Measurements from ENCODE around the gene P2RX7. TPM values are rescaled to one million over a fixed set of nuclear protein-coding genes. Genes with fewer than 3 reads are reported as not detected.

Gene P2RX7
- total RNA-seq, 4 donors from 2014 or later, result 9.8 to 38.6 (median 24.4) TPM

GRCh38 chr12:121188227-121188626 is 55.6 kb downstream of the P2RX7 start:
- no peak for TF ChIP-seq CTCF (IDR thresholded peaks at IDR 0.05)
- TF ChIP-seq POLR2A (IDR thresholded peaks at IDR 0.05), result no peak
- H3K4me3 ChIP-seq (ENCODE audit: low read depth, poor library complexity, severe bottlenecking), result no peak overlapping the region
- no peak for DNase-seq (ENCODE audit: low spot score in 2 of 2)
- WGBS, 2 donors, result 96 to 99% methylated on average over 2 of the region's 2 CpGs
- intact Hi-C loops (cut with DNase I; ENCODE audit: low total_unique reads), result no loop called here

- intact Hi-C loops (cut with DNase I; ENCODE audit: low total_unique reads), result no loop called here
- DNase-seq (ENCODE audit: low spot score in 2 of 2), result no peak
- 85 to 95% methylated on average over 9 of the region's 9 CpGs for WGBS, 2 donors
- no peak overlapping the region for H3K4me3 ChIP-seq (ENCODE audit: low read depth, poor library complexity, severe bottlenecking)
- TF ChIP-seq CTCF (IDR thresholded peaks at IDR 0.05), result no peak
- TF ChIP-seq POLR2A (IDR thresholded peaks at IDR 0.05), result no peak
Observed at GRCh38 chr12:121189131-121189530, 56.5 kb downstream of the P2RX7 start.

- no peak overlapping the region for H3K4me3 ChIP-seq (ENCODE audit: low read depth, poor library complexity, severe bottlenecking)
- no peak for DNase-seq (ENCODE audit: low spot score in 2 of 2)
- 84 to 87% methylated on average over 8 to 9 of the region's 9 CpGs for WGBS, 2 donors
- no peak for TF ChIP-seq POLR2A (IDR thresholded peaks at IDR 0.05)
- no peak for TF ChIP-seq CTCF (IDR thresholded peaks at IDR 0.05)
- intact Hi-C loops (cut with DNase I; ENCODE audit: low total_unique reads), result no loop called here
Observed at GRCh38 chr12:121189619-121190155, 57.0 kb downstream of the P2RX7 start.

GRCh38 chr12:121190523-121191031 is 57.9 kb downstream of the P2RX7 start:
- WGBS, 2 donors, result 19 to 23% methylated on average over 2 of the region's 2 CpGs
- DNase-seq (ENCODE audit: low spot score in 2 of 2), result no peak
- no peak overlapping the region for H3K4me3 ChIP-seq (ENCODE audit: low read depth, poor library complexity, severe bottlenecking)
- intact Hi-C loops (cut with DNase I; ENCODE audit: low total_unique reads), result no loop called here
- no peak for TF ChIP-seq POLR2A (IDR thresholded peaks at IDR 0.05)
- TF ChIP-seq CTCF (IDR thresholded peaks at IDR 0.05), result no peak

- intact Hi-C loops (cut with DNase I; ENCODE audit: low total_unique reads), result no loop called here
- 54 to 92% methylated on average over 3 of the region's 3 CpGs for WGBS, 2 donors
- TF ChIP-seq POLR2A (IDR thresholded peaks at IDR 0.05), result no peak
- TF ChIP-seq CTCF (IDR thresholded peaks at IDR 0.05), result no peak
Observed at GRCh38 chr12:121191151-121191550, 58.5 kb downstream of the P2RX7 start.

GRCh38 chr12:121196902-121197301 is 64.2 kb downstream of the P2RX7 start:
- intact Hi-C loops (cut with DNase I; ENCODE audit: low total_unique reads), result no loop called here
- TF ChIP-seq CTCF (IDR thresholded peaks at IDR 0.05), result no peak
- TF ChIP-seq POLR2A (IDR thresholded peaks at IDR 0.05), result no peak
- no peak overlapping the region for H3K4me3 ChIP-seq (ENCODE audit: low read depth, poor library complexity, severe bottlenecking)
- no peak for DNase-seq (ENCODE audit: low spot score in 2 of 2)
- 69 to 72% methylated on average over 6 of the region's 6 CpGs for WGBS, 2 donors

More at GRCh38 chr12:121191151-121191550, 58.5 kb downstream of the P2RX7 start:
- H3K4me3 ChIP-seq (ENCODE audit: low read depth, poor library complexity, severe bottlenecking), result no peak overlapping the region
- DNase-seq (ENCODE audit: low spot score in 2 of 2), result no peak
